HG03520 (cell line): ENCODE measurements around the gene TMPRSS7.
"Not testable (repeated sequence)": the region's sequence is repeated elsewhere in the genome, so short reads cannot be mapped to it uniquely, and the experiment has no call there.

ENCODE experiments used
- ATAC-seq: cut with Tn5 transposase; IDR thresholded peaks from one replicate; pipeline ENCODE4 v1.9.1; 2021; ENCODE audit warnings: mild to moderate bottlenecking, moderate library complexity; ENCODE audit not compliant: unreplicated experiment

TMPRSS7 gene

GRCh38 chr3:112012205-112012992, 22.1 kb upstream of the TMPRSS7 start:
- no peak for ATAC-seq

GRCh38 chr3:112013058-112013783, 21.3 kb upstream of the TMPRSS7 start:
- peak; percentile 74 for ATAC-seq

DNA sequence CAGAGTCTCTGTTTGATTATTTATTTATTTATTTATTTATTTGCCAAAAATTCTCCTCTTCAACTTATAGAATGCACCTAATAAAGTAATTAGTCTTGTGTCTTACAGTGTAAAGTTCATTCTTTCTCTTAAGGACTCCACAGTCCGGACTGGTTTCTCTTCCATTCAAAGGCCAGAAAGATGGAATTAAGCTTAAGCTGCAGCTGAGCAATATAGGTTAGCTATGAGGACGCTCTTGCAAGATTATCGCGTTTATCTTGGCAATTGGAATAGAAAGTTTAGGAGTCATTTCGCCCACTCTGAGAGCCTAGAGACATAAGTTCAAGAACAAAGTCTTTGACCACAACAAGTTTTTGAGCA, 20.8 kb upstream of the TMPRSS7 start:
- ATAC-seq, result no peak

DNA sequence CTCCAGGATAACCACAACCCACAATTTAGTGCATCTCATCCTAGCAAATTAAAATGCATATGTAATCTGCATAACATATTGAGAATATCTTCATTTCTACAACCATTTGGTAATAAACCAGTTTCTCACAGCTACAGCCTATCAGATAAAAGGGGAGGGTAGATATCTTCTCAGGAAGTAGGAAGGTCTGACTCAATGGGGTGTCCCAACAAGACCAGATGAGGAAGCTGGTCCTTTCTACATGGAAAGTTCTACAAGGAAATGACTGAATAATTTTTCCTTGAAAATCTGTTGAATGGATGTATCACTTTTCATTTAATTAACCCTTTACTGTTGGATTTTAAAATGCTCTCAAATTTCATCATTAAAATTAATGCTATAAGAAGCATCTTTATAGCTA, 17.4 kb upstream of the TMPRSS7 start:
- no peak for ATAC-seq

- no peak for ATAC-seq
Observed at GRCh38 chr3:112018712-112019111, 15.8 kb upstream of the TMPRSS7 start.

GRCh38 chr3:112019716-112020115, 14.8 kb upstream of the TMPRSS7 start:
- no peak for ATAC-seq

- no peak for ATAC-seq
Observed at GRCh38 chr3:112020674-112021085, 13.9 kb upstream of the TMPRSS7 start.

DNA sequence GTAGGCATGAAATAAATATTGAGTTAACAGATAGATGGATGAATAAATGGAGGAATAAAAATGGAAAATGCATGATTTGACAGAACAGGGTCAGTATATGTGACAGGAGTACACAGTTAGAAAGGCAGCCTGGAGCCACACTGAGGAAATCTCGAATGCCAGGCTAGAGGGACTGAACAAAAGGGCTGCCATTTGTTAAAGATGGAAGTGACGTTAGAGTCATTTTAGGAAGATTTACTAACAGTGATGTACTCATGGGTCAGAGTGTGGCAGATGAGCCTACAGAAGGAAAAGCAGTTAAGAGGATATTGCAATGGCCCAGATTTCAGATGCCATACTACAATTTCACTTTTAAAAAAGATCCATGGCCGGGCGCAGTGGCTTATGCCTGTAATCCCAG, 7.4 kb upstream of the TMPRSS7 start:
- ATAC-seq, result no peak

DNA sequence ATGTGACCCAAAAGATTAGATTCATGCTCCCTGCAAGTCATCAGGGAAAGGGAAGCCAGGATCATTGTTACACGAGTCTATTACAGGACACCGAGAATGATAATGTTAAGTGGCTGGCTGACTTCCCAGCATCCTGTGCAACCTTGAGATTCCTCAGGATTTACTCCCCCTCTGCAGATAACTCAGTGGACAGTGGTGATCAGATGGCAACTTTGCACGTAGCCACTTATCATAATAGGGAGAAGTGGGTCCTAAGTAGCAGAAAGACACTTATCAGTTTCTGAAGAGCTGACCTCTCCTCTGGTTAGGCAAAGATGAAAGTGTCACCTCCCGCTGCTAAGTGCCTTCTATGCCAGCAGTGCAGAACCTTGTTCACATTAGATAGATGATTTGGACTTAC, 6.7 kb upstream of the TMPRSS7 start:
- no peak for ATAC-seq

GRCh38 chr3:112030901-112031300, 3.6 kb upstream of the TMPRSS7 start:
- no peak for ATAC-seq

DNA sequence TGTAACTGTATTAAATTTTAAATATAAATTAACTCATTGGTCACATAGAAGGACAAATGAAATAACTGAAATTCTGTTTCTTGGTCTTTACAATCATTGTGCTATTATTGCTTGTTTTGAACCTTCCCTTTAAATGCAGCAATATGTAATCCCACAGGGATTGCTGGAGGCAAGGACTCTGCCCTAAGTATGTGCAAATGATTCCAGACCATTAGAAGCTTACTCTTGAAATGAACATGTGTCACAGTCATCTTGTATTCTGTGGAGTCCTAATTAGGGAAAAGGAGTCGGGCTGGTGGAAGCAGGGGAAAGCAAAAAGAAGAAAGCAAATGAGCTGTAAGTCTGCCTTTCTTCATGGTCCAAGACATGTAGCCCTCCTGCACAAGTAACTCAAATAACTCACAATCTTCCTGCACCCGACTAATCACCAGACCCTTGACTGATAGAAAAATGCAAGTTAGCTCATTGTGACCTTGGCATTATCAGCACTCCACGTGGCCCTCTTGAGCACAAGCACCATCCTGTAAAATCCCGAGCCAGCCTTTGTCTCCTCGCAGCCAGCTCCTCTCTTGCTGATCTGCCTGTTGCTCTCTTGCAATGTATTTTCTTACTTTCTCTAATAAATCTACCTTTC, 2.3 kb upstream of the TMPRSS7 start:
- no peak for ATAC-seq

- no peak for ATAC-seq
Observed at GRCh38 chr3:112035241-112035640, 705 bp downstream of the TMPRSS7 start.

DNA sequence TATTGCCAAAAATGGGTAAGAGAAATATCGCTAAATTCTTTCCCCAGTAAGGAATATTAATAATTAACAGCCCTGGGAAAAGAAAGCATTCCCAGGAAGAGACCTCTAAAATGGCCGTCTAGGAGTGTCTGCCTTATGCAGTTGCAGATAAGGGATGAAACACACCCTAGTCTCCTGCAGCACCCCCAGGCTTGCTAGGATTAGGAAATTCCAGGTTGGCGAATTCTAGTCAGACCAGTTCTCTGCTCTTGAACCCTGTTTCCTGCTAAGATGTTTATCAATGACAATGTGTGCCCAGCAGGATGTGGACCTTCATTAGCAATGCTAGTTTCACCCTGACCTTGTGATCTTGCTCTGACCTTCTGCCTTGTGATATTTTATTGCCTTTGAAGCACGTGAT, 2.7 kb downstream of the TMPRSS7 start:
- not testable (repeated sequence) for ATAC-seq

GRCh38 chr3:112038863-112039262, 4.3 kb downstream of the TMPRSS7 start:
- ATAC-seq, result no peak

DNA sequence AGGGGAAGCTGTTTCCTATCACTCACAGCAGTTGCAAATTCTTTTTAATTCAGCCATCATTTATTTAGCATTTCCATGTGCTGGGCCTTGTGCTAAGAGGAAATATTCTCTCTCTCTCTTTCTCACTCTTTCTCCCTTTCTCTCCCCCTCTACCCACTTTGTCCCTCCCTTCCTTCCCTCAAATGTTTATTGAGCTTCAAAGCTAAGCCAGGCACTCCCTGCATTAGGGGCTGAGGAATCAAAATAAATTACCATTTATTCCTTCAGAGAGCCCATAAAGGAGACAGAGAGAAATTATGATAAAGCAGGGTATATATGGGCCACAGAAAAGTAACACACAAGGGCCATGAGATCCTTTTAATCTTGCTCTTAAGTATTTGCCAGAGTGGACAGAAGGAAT, 6.8 kb downstream of the TMPRSS7 start:
- no peak for ATAC-seq

DNA sequence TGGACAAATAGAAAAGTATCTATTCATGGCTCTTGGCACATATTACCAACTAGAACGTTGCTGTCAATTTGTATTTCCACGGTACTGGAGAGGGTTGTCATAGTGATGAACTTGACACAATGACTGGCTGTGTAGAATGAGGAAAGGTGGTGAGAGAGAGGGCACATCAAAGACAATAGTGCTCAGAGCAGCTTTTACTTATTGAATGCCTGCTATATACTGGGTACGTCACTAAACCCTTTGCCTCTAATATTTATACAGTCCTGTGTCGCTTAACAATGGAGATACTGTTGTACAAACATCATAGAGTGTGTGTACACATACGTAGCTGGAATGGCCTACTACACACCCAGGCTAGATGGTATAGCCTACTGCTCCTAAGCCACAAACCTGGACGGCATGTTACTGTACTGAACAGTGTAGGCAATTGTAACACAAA, 8.3 kb downstream of the TMPRSS7 start:
- ATAC-seq, result no peak

DNA sequence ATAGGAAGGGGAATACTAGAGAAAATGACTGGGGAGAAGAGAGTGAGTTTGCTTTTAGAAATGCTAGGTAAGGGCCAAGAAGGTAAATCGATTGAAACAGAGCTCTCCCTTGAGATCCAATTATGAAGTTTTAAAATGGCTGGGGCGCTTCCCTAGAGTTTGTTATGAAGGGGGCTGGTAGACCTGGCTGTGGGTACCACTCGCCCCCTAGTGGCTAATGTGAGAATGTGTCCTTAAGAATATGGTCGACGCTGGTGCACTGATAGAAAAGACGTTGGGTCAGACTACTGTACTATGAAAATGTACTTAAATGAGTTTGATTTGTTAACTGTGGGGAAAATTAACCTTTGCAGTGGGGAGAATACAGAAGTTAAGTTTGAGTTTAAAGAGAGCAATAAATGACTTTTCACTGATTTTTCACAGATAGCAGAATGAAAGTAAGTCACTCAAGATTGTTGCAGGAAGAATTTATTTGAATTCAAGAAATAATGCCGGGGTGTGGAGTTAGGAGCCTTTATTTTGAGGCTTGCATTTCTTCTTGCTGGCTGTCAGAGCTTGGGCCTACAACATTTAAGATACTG, 9.2 kb downstream of the TMPRSS7 start:
- peak; percentile 86 for ATAC-seq

DNA sequence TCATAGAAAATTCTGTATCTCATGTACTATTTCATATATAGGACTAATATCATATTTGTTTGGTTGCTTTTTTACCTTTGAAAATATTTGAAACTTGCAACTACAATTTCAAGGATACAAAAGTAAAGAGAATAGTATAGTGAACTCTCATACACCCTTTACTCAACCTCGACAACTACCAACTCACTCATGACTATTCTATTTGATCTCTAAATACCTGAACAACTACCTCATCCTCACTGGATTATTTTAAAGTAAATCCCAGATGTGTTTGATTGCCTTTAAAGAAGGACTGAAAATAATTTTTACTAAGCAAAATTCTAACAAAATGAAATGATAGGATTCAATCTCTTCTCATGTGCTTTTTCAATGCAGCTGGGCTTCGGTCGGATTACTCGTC, 12.1 kb downstream of the TMPRSS7 start:
- ATAC-seq, result no peak

GRCh38 chr3:112047264-112047663, 12.7 kb downstream of the TMPRSS7 start:
- ATAC-seq, result no peak

GRCh38 chr3:112048911-112049310, 14.4 kb downstream of the TMPRSS7 start:
- ATAC-seq, result no peak

DNA sequence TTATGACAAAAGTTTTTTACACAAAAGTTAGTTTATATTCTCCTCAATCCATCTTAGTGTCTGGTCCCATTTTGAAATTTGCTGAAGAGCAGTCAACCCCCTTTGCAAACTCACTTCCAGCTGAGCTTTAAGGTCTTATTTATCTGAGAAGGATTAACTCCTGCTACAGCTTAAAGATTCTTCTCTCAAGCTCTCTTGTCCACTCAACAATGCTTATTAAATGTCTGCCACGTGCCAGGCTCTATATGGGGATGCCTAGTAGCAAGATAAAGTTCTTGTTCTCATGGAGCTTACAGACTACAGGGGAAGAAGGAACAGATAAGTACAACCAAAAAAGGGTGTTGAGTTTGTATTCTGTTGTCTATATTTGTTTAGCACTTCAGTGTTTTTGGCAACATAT, 18.7 kb downstream of the TMPRSS7 start:
- ATAC-seq, result no peak
